Hepatocyte (in vitro differentiated cells): ENCODE results near the gene C5orf15.

Experiments
- EZH2phosphoT487 ChIP-seq: fragments of 200-600 bp; sonication (generic); IDR thresholded peaks from one replicate; pipeline ENCODE4 v1.6.1; 2018; ENCODE audit warnings: antibody characterized with exemption, mild to moderate bottlenecking, low read depth, moderate library complexity; ENCODE audit not compliant: unreplicated experiment, severe bottlenecking
- TF ChIP-seq, protein P1 (sequence below): fragments of 200-600 bp; sonication (generic); IDR thresholded peaks from 2 replicates; pipeline ENCODE4 v1.5.1; 2016; ENCODE audit warnings: antibody characterized with exemption, mild to moderate bottlenecking; ENCODE audit not compliant: poor library complexity

GRCh38 chr5:133909603-133910002 is 58.8 kb downstream of the C5orf15 start:
- TF ChIP-seq, protein P1, sequence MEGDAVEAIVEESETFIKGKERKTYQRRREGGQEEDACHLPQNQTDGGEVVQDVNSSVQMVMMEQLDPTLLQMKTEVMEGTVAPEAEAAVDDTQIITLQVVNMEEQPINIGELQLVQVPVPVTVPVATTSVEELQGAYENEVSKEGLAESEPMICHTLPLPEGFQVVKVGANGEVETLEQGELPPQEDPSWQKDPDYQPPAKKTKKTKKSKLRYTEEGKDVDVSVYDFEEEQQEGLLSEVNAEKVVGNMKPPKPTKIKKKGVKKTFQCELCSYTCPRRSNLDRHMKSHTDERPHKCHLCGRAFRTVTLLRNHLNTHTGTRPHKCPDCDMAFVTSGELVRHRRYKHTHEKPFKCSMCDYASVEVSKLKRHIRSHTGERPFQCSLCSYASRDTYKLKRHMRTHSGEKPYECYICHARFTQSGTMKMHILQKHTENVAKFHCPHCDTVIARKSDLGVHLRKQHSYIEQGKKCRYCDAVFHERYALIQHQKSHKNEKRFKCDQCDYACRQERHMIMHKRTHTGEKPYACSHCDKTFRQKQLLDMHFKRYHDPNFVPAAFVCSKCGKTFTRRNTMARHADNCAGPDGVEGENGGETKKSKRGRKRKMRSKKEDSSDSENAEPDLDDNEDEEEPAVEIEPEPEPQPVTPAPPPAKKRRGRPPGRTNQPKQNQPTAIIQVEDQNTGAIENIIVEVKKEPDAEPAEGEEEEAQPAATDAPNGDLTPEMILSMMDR = no peak
- TF ChIP-seq EZH2phosphoT487 = no peak
